Tibial artery (tissue), 4 donors: ENCODE data around the gene SYNDIG1.

Experiments used
- DNase-seq, 2 donors: peaks; one replicate each; pipeline ENCODE4 v3.0.0-alpha.2; 2019
- H3K27ac ChIP-seq, 2 donors: fragments of 200-600 bp; sonication (generic) in 1 of 2; 1 replicate in 1 of 2; 2 replicates in 1 of 2; pipeline ENCODE4 v1.5.1; 2018 to 2019; ENCODE audit warnings: mild to moderate bottlenecking in 1 of 2
- H3K27me3 ChIP-seq, 2 donors: fragments of 200-600 bp; sonication (generic) in 1 of 2; one replicate each; pipeline versions ENCODE4 v1.5.1 to v1.6.0; 2016 to 2019
- H3K36me3 ChIP-seq, 3 donors: fragments of 200-600 bp; sonication (generic) in 2 of 3; one replicate each; pipeline ENCODE4 v1.5.1; 2016 to 2019; ENCODE audit warnings: mild to moderate bottlenecking in 2 of 3
- H3K4me1 ChIP-seq, 4 donors: fragments of 200-600 bp; sonication (generic) in 2 of 4; 1 replicate in 3 of 4; 2 replicates in 1 of 4; pipeline ENCODE4 v1.5.1; 2016 to 2019
- H3K4me3 ChIP-seq, 2 donors: fragments of 200-600 bp; sonication (generic) in 1 of 2; 1 replicate in 1 of 2; 2 replicates in 1 of 2; pipeline ENCODE4 v1.5.1; 2018 to 2019; ENCODE audit warnings: mild to moderate bottlenecking in 2 of 2
- H3K9me3 ChIP-seq, 3 donors: fragments of 200-600 bp; sonication (generic) in 1 of 3; one replicate each; pipeline ENCODE4 v1.5.1; 2016 to 2019
- CTCF ChIP-seq, 2 experiments: fragments of 200-600 bp in 1 of 2; fragments of 450-650 bp in 1 of 2; IDR thresholded peaks; one replicate each; pipeline ENCODE4 v1.5.1; 2017 to 2019; ENCODE audit warnings: antibody characterized with exemption in 2 of 2, mild to moderate bottlenecking in 1 of 2, moderate library complexity in 1 of 2
- intact Hi-C: fragments of 100-400 bp; cut with DNase I; formaldehyde crosslinking; loops from one replicate; pipeline ENCODE4 v1.15.0; 2023; ENCODE audit warnings: low total_unique reads

SYNDIG1 gene

GRCh38 chr20:24700166-24700860, 230.9 kb downstream of the SYNDIG1 start:
- Histone ChIP-seq H3K4me1 (peaks cover 0 to 9% (median 6%) of the 10 kb centered on the region in 4 donors), H3K4me3 (no peak overlapping the region), H3K27ac (no peak overlapping the region), H3K27me3 (peaks cover 0 to 3% of the 10 kb centered on the region in 2 donors), H3K9me3 (no peaks in the 10 kb centered on the region), H3K36me3 (no peaks in the 10 kb centered on the region)
- DNase-seq = peak in 1 of 2 donors; percentile 21
- TF ChIP-seq CTCF (IDR thresholded peaks at IDR 0.05) = no peak
- intact Hi-C loops = no loop called here

GRCh38 chr20:24701027-24701426, 231.6 kb downstream of the SYNDIG1 start:
- H3K4me1 ChIP-seq = peaks cover 0 to 1% (median 0%) of the 10 kb centered on the region in 4 donors
- intact Hi-C loops = no loop called here
- H3K4me3 ChIP-seq = no peak overlapping the region
- no peaks in the 10 kb centered on the region for H3K36me3 ChIP-seq
- no peaks in the 10 kb centered on the region for H3K9me3 ChIP-seq
- DNase-seq = peak in 1 of 2 donors; percentile 43
- H3K27ac ChIP-seq = no peak overlapping the region
- TF ChIP-seq CTCF (IDR thresholded peaks at IDR 0.05) = no peak
- H3K27me3 ChIP-seq = peaks cover 0 to 3% of the 10 kb centered on the region in 2 donors

- intact Hi-C loops = no loop called here
- peak in 1 of 2 donors; percentile 29 for DNase-seq
- no peaks in the 10 kb centered on the region for H3K36me3 ChIP-seq
These were observed 232.2 kb downstream of the SYNDIG1 start for GRCh38 chr20:24701668-24702067.

GRCh38 chr20:24702501-24703283, 233.3 kb downstream of the SYNDIG1 start:
- Histone ChIP-seq H3K36me3 (no peaks in the 10 kb centered on the region), H3K4me3 (no peak overlapping the region), H3K4me1 (no peaks in the 10 kb centered on the region), H3K27ac (no peak overlapping the region), H3K9me3 (no peaks in the 10 kb centered on the region), H3K27me3 (peaks cover 0 to 3% of the 10 kb centered on the region in 2 donors)
- no peak for TF ChIP-seq CTCF (IDR thresholded peaks at IDR 0.05)
- intact Hi-C loops = no loop called here
- peak in 1 of 2 donors; percentile 32 for DNase-seq

More at GRCh38 chr20:24701668-24702067, 232.2 kb downstream of the SYNDIG1 start:
- TF ChIP-seq CTCF (IDR thresholded peaks at IDR 0.05) = no peak
- Histone ChIP-seq H3K27ac (no peak overlapping the region), H3K4me3 (no peak overlapping the region), H3K27me3 (peaks cover 0 to 3% of the 10 kb centered on the region in 2 donors), H3K9me3 (no peaks in the 10 kb centered on the region), H3K4me1 (no peaks in the 10 kb centered on the region)

GRCh38 chr20:24703284-24703610, 233.8 kb downstream of the SYNDIG1 start:
- Histone ChIP-seq H3K27ac (no peak overlapping the region), H3K9me3 (no peaks in the 10 kb centered on the region), H3K36me3 (no peaks in the 10 kb centered on the region), H3K27me3 (peaks cover 0 to 3% of the 10 kb centered on the region in 2 donors), H3K4me1 (no peaks in the 10 kb centered on the region), H3K4me3 (no peak overlapping the region)
- no peak for TF ChIP-seq CTCF (IDR thresholded peaks at IDR 0.05)
- no peak for DNase-seq
- intact Hi-C loops = no loop called here
